ENCODE results near the gene GALNT13. TPM values are rescaled to one million over a fixed set of nuclear protein-coding genes. Genes with fewer than 3 reads are reported as not detected.

GALNT13 gene
- total RNA-seq, 1 donor from 2014 or later = 0.52 TPM

- DNase-seq (ENCODE audit: low read depth) = no peak
- no peak for TF ChIP-seq CTCF (conservative IDR thresholded peaks at IDR 0.05; ENCODE audit: low read depth, low read length)
- no peak overlapping the region for H3K4me3 ChIP-seq (ENCODE audit: low read depth, low read length)
Observed at GRCh38 chr2:154242687-154243086, 371.0 kb downstream of the GALNT13 start.

GRCh38 chr2:154243685-154244084, 372.0 kb downstream of the GALNT13 start:
- H3K4me3 ChIP-seq (ENCODE audit: low read depth, low read length) = no peak overlapping the region
- no peak for TF ChIP-seq CTCF (conservative IDR thresholded peaks at IDR 0.05; ENCODE audit: low read depth, low read length)
- no peak for DNase-seq (ENCODE audit: low read depth)

GRCh38 chr2:154244932-154245331, 373.2 kb downstream of the GALNT13 start:
- no peak overlapping the region for H3K4me3 ChIP-seq (ENCODE audit: low read depth, low read length)
- no peak for TF ChIP-seq CTCF (conservative IDR thresholded peaks at IDR 0.05; ENCODE audit: low read depth, low read length)
- DNase-seq (ENCODE audit: low read depth) = no peak

GRCh38 chr2:154247503-154247902, 375.8 kb downstream of the GALNT13 start:
- TF ChIP-seq CTCF (conservative IDR thresholded peaks at IDR 0.05; ENCODE audit: low read depth, low read length) = no peak
- no peak for DNase-seq (ENCODE audit: low read depth)

GRCh38 chr2:154256136-154256535, 384.4 kb downstream of the GALNT13 start:
- DNase-seq (ENCODE audit: low read depth) = no peak
- TF ChIP-seq CTCF (conservative IDR thresholded peaks at IDR 0.05; ENCODE audit: low read depth, low read length) = no peak
- no peak overlapping the region for H3K4me3 ChIP-seq (ENCODE audit: low read depth, low read length)

More at GRCh38 chr2:154247503-154247902, 375.8 kb downstream of the GALNT13 start:
- H3K4me3 ChIP-seq (ENCODE audit: low read depth, low read length) = no peak overlapping the region

GRCh38 chr2:154259030-154259429, 387.3 kb downstream of the GALNT13 start:
- TF ChIP-seq CTCF (conservative IDR thresholded peaks at IDR 0.05; ENCODE audit: low read depth, low read length) = no peak
- DNase-seq (ENCODE audit: low read depth) = no peak
- H3K4me3 ChIP-seq (ENCODE audit: low read depth, low read length) = no peak overlapping the region

- H3K4me3 ChIP-seq (ENCODE audit: low read depth, low read length) = no peak overlapping the region
- DNase-seq (ENCODE audit: low read depth) = no peak
- TF ChIP-seq CTCF (conservative IDR thresholded peaks at IDR 0.05; ENCODE audit: low read depth, low read length) = no peak
Observed at GRCh38 chr2:154261473-154262027, 389.8 kb downstream of the GALNT13 start.
